HK-2 (cell line): ENCODE results near the gene IKZF2.

Experiments
- DNase-seq: peaks from one replicate; pipeline ENCODE4 v3.0.0-alpha.2; 2018; ENCODE audit not compliant: unreplicated experiment

The IKZF2 gene

DNA sequence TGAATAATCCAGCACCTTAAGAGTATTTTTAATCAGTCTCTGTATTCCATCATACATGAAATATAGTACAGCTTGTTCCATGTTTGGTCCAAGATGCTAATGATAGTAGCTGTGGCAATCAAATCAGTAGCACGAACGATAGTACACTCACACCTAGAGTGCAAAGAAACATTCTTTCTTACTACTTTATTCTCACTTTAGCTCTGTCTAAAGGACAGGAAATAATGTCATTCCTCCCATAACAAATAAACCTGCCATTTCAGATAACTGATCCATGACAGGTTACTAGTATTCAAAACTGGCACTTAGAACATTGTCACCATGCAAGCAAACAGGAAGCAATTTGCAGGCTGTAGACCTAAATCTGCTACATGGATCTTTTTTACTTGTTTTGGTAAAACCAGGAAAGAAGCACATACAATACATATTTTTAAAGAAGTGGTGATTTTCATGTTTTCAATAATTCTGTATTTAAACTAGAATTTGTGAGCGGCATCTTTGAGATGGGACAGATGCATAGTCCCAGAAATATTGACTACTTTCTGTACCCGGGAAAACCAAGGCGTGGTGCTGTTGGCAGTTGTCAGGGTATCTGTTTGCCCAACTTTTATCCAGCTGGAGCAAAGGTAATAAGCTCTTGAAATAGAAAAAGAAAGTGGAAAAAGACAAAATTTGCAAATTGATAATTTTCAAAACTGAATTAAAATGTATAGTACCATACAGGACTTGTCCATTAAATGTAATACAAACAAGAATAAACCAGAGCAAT, 49.5 kb downstream of the IKZF2 start:
- no peak for DNase-seq

DNA sequence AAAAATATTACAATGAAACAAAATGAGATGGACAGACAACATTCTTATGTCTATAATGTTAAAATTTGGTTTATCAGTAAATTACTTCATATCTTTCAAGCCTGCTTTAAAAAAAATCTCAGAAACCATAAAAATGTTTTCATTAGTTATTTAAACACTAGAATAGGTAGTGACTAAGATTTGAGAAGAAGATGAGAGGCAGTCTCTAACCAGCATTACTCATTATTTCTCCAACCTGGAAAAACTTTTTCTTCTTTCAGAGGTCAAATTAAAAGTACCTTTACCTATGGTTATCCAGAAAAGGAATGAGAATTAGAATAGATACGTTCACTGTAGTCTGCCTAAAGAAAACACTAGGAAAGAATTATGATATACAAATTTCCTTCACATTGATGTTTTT, 50.3 kb downstream of the IKZF2 start:
- no peak for DNase-seq

DNA sequence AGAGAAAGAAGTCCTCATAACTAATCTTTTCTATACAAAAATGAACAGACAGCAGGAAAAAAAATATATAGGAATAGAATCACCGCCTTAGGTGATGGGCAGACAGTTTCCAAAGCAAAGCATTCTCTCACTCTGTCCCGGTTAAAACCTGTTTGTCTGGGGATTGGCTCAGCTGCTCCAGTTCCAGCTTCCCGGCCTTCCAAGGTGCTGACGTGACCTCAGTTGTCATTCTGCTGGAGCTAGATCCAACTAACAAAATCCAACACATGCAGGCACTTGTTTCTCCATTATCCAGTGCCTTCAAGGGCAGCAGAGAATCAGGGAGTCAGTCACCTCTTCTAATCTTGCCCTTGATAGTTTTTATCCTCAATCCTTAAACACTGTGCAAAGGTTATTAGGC, 52.8 kb downstream of the IKZF2 start:
- no peak for DNase-seq

DNA sequence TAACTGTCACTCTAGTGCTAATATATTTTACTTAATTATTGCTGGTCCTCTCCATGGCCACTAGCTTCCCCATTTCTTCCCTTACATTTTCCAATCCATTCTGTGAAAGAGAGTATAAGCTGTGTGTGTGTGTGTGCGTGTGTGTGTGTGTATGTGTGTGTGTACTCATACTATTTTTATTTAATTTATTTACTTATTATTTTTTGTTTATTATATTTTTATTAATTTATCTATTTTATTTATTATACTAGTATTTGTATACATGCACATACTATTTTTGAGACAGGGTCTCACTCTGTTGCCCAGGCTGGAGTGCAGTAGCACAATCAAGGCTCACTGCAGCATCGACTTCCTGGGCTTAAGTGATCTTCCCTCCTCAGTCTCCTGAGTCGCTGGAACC, 59.6 kb downstream of the IKZF2 start:
- DNase-seq: no peak

DNA sequence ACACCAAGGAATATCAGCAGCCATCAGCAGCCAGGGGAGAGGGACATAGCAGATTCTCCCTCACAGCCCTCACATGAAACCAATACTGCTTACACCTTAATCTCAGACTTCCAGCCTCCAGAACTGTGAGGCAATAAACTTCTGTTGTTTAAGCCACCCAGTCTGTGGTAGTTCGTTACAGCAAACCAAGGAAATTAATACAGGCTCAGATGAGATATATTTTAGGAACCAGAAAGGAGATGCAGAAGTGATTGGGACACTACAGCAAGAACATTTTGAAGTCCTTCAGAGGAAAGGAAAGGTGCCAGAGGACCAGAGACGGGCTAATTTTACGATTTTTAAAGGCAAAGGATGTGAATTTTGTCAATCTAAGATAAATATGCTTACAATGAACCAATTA, 60.6 kb downstream of the IKZF2 start:
- DNase-seq: no peak

DNA sequence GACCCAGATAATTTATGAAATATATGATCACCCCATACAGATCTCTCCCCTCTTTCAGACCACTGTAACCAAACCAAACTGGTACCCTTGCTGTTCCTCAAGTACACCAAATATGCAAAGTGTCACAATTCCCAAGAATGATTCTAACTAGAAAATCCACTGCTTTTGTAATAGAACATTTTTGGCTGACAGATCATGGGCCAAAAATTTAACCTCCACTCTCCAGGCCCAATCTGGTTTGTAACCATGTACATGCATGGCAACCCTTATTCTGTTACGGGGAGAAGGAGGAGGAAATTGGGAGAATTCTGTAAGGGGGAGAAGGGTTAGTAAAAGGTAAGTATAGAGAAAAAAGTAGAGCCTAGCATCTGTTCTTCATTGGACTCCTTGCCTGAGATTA, 62.0 kb downstream of the IKZF2 start:
- no peak for DNase-seq

DNA sequence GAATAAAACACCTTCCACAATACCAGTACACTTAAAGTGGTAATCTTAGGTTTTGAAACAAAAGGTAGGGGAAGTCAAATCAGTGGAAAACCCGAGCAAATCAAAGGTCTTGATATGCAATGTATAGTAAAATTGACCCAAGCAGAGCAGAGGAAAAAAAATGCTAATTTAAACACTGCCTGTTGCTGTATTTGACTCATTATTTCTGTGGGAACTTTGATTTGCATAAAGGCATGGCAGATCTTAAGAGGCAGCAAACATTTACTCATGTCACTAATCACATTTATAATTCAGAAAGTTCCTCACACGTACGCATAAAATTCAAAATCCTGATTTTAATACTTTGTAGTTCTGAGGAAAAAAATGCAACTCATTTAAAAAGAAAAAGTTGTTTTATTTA, 64.4 kb downstream of the IKZF2 start:
- DNase-seq: no peak

DNA sequence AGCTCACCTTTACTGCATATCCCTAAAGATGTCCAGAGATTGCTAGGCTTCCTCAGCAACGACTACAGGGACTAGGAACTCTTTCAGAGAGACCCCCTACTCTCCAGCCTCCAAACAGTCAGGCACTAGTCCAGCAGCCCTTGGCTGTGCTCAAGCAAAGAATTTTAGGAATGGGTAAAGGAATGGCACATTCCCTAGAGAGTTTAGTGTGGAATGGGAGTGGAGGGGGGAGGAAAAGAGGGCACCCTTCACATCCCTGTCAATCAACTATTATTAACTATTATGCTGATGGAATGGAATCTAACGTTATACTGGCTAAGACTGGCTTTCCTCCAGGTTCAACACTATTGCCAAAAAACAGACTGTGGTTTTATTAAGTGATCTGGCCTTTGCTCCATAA, 64.8 kb downstream of the IKZF2 start:
- no peak for DNase-seq

DNA sequence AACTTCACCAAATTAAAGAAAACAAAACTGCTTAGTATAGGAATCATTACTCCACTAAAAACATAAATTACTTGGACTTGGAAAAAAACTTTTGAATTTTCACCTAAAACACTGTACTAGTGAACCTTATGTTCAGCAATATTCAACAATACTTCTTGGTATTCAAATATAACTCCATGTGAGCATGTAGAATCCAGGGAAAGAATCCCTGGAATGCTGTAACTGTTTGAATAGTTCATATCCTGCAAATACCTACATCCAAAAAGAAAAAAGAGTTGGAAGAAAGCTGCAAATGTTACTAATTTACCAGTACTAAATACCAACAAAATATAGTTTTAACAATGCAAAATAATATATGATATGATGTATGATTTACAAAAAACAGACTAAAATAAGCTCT, 65.4 kb downstream of the IKZF2 start:
- DNase-seq: no peak

DNA sequence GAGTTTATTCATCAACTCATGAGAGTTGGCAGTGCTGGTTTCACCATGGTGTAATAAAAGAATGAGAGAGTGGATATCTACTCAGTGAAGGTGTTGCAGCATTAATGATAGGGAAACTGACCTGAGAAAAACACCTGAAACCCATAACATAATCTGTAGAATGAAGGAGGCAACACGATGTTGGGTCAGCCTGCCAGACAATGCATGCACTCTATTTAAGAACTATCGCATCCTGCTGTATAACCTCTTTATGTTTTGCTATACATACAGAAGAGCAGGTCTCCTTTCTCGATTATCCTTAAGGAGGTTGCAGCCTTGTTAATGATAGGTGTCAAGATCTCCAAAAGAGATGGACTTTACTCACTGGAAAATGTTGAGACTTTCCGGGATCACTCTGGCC, 65.9 kb downstream of the IKZF2 start:
- no peak for DNase-seq

DNA sequence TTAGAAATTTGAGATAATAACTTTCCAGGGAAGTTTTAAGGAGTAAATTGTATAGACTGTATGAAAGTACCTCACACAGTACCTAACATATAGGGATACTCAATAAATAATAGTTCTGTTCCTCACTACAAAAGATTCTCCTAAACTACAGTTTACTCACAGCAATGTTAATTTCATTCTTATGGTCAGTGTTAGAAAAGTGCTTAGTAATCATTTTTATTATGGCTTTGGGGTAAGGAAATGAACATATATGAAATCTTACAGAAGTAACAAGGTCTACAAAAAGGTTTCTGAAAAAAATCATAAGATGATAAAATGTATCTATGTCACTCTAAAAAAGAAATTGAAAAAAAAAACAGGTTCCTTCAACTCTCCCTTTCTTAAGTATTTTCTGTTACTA, 67.2 kb downstream of the IKZF2 start:
- DNase-seq: no peak

DNA sequence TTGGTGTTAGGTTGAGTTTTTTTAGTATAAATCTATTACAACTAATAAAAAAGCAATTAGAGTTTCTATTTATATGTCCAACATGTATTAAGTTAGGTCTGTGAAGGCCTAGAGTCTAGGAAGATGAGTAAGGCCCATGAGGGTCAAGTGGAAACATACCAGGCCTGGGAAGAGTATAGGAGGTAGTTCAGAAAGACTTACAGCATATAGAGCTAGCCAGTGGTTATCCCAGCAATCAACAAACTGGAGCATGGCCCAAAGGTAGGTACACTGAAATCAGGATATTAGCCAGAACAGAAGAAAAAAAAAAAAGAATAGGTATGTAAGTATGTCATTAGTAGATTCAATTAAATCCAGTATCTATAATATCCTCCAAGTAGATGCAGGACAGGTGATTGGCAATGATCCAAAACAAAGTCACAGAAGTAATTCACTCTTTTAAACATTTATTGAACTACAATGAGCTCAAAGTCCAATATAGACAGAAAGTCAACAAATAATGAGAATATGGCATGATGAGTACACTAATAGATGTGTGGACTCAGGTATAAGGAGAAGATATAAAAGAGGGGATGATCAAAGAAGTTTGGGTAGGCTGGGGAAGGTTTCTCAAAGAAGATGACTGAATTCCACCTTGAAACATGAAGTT, 70.3 kb downstream of the IKZF2 start:
- no peak for DNase-seq

DNA sequence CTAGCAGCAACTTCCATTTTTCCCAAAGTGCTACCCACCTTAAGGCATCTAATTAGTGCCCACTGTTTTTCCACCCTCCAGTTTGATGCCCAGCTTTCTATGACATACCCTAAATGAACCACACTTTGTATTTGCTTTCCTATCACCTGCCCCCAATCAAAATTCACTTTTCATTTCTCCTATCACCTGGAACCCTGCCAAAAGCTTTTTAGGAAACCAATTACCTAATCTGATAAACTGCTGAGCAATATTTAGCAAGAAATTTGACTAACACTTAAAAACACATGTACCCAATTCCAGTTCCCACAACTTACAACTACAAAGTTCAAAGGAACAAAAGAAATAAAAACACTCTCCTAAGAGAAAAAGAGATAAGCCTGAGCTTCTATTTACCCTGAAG, 71.7 kb downstream of the IKZF2 start:
- no peak for DNase-seq

DNA sequence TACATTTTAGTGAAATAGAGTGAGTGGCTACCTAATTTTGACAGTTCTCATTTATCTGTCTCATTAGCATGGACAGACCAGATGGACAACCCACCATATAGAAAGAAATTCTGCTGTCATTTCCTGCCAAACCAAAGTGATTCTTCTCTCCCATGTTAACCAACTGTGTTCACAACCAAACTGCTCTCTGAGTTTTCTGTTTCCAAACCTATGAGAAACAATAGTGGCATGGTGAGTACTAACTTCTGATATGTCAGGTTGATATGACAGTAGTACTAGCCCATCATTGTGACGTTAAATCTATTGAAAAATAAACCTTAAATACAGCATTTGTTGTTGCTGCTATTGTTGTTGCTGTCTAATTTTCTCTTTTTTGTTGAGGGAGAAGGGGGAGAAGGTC, 72.7 kb downstream of the IKZF2 start:
- no peak for DNase-seq

DNA sequence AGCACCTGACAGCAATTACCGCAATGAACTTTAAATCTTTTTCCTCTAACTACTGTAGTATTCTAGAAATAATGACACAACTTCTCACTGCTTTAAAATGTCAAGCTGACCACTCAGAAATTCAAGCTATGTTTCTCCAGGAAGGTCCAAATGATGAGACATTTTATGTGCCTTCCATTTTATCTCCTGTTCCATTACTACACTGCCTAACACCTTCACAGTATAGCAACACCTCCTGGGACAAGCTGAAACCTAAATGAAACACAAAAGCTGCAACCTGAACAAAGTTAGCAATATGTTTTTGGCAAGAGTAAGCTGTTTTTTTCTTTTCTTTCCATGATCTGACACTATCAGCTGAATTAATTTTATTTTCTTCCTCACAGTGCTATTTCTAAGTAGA, 81.9 kb downstream of the IKZF2 start:
- no peak for DNase-seq

DNA sequence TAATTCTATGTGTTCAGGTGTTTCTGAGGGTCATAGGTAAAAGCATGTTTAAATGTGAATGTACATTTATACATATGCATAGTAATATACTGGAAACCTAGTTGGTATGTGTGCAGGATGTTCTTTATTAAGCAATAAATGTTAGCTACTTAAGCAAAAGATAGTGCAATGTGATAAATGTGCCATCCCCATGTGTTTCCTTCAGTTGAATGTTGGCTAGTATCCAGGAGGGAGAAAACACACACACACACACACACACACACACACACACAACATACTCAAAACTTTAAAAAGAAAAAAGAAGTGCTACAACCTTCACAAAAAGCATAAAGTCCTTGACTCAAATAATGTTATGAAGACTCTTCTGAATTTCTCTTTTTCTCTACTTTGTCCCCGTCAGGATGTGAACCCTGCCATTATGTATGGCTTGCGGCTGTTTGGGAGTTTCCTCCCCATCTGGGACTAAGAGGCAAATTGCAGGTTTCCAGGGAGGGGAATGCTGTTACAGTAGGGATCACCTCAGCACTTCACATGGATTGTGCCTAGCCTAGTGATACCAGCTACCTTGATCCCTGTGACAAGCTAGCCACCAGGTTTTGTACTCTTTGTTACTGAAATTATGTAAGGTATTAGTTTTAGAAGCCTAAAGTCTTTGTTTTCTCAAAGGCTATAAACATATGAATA, 82.6 kb downstream of the IKZF2 start:
- no peak for DNase-seq

DNA sequence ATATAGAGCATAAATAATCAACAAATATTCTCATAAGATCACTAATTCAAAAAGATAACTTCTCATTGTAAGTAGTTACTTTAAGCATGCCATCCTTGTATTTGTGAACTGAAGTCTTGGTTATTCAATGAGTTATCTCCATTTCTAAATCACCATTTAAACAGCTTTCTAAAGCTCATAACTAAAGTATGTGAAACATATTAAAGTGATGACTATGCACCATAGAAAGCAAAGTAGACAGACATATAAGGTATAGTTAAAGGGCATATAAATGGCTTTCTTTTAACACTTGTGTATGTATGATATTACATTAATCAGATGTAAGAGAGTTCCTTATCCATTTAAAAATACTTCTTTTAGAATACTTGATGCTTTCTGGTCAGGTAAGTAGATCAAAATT, 83.5 kb downstream of the IKZF2 start:
- DNase-seq: no peak

DNA sequence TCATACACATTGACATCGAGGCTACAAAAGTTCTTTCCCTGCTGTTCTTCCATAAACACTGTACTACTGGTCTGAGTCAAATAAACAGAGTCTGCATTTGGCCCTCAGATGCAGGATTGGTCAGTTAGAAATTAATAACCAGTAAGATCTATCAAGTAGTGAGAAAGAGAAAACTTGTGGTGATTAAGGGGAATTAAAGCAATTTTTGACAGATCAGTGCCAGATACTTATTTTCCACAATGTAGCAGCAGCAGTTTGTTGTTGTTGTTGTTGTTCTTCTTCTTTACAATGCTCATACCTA, 85.0 kb downstream of the IKZF2 start:
- no peak for DNase-seq

DNA sequence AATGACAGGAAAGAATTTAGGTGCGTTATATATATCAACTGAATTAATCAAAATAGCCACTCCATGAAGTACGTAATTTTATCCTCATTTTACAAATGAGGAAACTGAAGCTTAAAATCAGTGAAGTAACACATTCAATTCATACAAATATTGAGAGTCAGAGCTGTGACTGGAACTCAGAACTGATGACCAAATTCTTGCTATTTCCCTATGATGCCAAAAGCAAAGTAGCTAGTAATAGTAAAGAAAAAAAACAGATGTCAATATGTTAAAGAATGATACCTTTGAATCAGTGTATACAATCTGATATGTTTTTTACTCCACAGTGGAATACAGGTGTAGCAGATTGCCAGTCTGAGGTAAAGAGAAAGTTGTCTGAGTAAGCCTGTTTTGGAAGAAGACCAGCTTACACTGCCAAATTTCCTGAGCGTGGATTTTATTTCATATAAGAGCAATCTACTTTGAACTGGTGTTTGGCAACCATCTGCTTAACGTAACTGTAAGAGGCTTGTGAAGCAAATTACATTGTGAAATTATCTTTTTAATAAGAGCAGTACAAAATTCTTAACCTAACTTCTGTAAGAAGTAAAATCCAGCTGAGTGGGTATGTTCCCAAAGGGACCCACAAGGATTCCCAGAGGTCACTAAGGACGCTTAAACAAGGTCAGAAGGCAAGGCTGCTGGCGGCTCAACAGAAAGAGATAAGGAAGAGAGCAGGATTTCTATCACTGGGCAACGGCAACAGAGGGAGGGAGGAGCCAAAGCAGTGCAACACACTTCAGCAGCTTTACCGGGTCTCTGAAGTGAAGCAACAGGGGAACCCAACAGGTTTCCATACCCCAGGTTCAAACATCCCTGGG, 85.6 kb downstream of the IKZF2 start:
- DNase-seq: no peak

DNA sequence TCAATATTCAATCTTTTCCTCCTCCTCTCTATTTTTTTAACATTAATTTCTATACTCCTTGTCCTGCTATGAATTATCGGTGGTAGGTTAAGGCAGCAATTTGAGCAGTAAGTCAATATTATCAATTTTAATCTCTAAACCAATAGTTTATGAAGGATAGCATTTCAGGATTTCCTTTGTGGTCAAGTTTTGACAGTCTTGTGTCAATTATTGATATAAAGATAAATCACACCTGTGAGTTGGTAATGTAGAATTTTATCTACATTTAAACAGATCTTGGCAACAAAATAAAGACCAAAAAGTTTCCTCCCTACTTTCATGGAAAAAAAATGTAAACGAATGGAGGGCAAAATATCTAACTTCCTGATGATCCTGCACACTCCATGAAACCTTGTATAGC, 87.3 kb downstream of the IKZF2 start:
- DNase-seq: no peak

DNA sequence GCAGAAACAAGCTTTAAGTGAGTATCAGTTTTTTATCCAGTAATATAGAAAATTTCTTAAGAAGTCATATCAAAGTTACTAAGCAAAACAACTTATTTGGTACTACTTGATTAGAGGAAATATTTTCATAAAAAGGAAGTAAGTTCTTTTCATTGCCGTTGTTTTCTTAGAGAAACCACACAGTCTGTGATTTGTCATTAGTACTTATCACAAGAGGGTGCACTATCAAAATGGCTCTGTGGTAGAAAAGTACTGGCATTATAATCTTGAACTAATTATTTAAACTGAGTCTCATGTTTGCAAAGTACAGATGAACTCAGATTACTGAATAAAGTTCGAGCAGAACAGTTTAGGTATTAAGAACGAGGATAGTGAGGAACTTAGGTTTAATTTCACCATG, 93.4 kb downstream of the IKZF2 start:
- DNase-seq: no peak

DNA sequence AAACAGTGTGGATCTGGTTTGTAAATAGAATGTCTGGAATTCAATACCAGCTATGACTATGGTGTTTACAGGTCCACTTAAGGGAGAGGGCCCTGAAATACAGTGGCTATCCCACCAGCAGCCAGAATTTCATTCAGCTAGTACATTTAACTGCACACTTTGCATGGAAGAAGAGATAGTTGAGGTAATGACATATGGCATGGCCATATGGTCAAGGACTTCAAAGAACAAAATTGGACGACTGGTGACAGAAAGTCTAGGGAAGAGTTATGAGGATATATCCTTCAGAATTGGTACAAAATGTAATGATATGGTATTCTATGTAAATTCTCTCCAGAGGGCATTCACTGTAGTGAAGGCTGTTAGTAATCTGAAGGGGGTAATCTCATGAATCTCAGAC, 105.0 kb downstream of the IKZF2 start:
- DNase-seq: no peak

DNA sequence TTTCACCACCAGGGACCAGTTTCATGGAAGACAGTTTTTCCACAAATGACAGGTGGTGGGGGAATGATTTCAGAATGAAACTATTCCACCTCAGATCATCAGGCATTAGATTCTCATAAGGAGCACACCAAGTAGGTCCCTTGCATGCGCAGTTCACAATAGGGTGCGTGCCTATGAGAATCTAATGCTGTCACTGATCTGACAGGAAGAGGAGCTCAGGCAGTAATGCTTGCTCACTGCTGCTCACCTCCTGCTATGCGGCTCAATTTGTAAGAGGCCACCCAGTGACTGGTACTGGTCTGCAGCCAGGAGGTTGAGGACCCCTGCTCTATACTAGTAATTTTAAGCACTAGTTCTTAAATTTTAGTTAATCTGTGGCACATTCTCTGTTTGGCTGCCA, 107.8 kb downstream of the IKZF2 start:
- no peak for DNase-seq
